Neural cell (in vitro differentiated cells): ENCODE results near the gene SEL1L2. TPM values are rescaled to one million over a fixed set of nuclear protein-coding genes. Genes with fewer than 3 reads are reported as not detected.

ENCODE experiments used
- H2AFZ ChIP-seq: fragments of 200-600, 300-800 bp; sonication (generic), shearing (Covaris generic); 2 replicates; pipeline ENCODE4 v1.6.0; 2014; ENCODE audit warnings: low read depth, mild to moderate bottlenecking, antibody characterized with exemption, low read length, moderate library complexity
- H3F3A ChIP-seq: fragments of 200-600 bp; shearing (Covaris generic); 2 replicates; pipeline ENCODE4 v1.6.1; 2016; ENCODE audit warnings: mild to moderate bottlenecking, moderate library complexity, mixed read lengths, antibody characterized with exemption, low read length; ENCODE audit not compliant: insufficient read depth, poor library complexity, severe bottlenecking
- H3K27ac ChIP-seq: fragments of 200-600, 300-800 bp; sonication (generic), shearing (Covaris generic); 2 replicates; pipeline ENCODE4 v1.5.1; 2014; ENCODE audit warnings: mild to moderate bottlenecking, low read length, moderate library complexity
- H3K27me3 ChIP-seq: fragments of 300-800, 200-600 bp; sonication (generic), shearing (Covaris generic); 2 replicates; pipeline ENCODE4 v1.6.0; 2014; ENCODE audit warnings: mild to moderate bottlenecking, low read depth, low read length, moderate library complexity; ENCODE audit not compliant: insufficient read depth
- H3K36me3 ChIP-seq: fragments of 300-800, 200-600 bp; sonication (generic), shearing (Covaris generic); 2 replicates; pipeline ENCODE4 v1.5.1; 2014; ENCODE audit warnings: mild to moderate bottlenecking, antibody characterized with exemption, low read length, moderate library complexity; ENCODE audit not compliant: insufficient read depth
- H3K4me2 ChIP-seq: fragments of 300-800, 200-600 bp; sonication (generic), shearing (Covaris generic); 2 replicates; pipeline ENCODE4 v1.6.0; 2014; ENCODE audit warnings: mild to moderate bottlenecking, low read length
- H3K4me3 ChIP-seq: fragments of 300-800, 200-600 bp; sonication (generic), shearing (Covaris generic); 2 replicates; pipeline ENCODE4 v1.5.1; 2014; ENCODE audit warnings: mild to moderate bottlenecking, low read length, moderate library complexity
- H3K79me2 ChIP-seq: fragments of 200-600 bp; shearing (Covaris generic); replicated peaks from 2 replicates; pipeline ENCODE4 v1.6.0; 2014; ENCODE audit warnings: mild to moderate bottlenecking, low read length, moderate library complexity; ENCODE audit not compliant: insufficient read depth
- H3K9ac ChIP-seq: fragments of 300-800, 200-600 bp; sonication (generic), shearing (Covaris generic); 2 replicates; pipeline ENCODE4 v1.6.1; 2016; ENCODE audit warnings: mild to moderate bottlenecking, low read length, mixed read lengths
- H3K9me2 ChIP-seq: fragments of 200-600 bp; shearing (Covaris generic); 2 replicates; pipeline ENCODE4 v1.6.1; 2016; ENCODE audit warnings: mild to moderate bottlenecking, low read length, mixed read lengths; ENCODE audit not compliant: insufficient read depth
- H3K9me3 ChIP-seq: fragments of 200-600, 300-800 bp; sonication (generic), shearing (Covaris generic); 2 replicates; pipeline ENCODE4 v1.6.1; 2016; ENCODE audit warnings: mild to moderate bottlenecking, mixed run types, low read length, moderate library complexity, mixed read lengths
- H4K20me1 ChIP-seq: fragments of 200-600 bp; shearing (Covaris generic); 2 replicates; pipeline ENCODE4 v1.6.1; 2016; ENCODE audit warnings: mild to moderate bottlenecking, mixed run types; ENCODE audit not compliant: insufficient read depth
- CTCF ChIP-seq: fragments of 450-650 bp; IDR thresholded peaks from 2 replicates; pipeline ENCODE4 v1.5.1; 2014; ENCODE audit warnings: antibody characterized with exemption, mild to moderate bottlenecking, moderate library complexity; ENCODE audit not compliant: poor library complexity, severe bottlenecking
- EP300 ChIP-seq: fragments of 450-650 bp; conservative IDR thresholded peaks from 2 replicates; pipeline ENCODE4 v1.6.1; 2014; ENCODE audit warnings: antibody characterized with exemption, mild to moderate bottlenecking, moderate library complexity; ENCODE audit not compliant: poor library complexity, severe bottlenecking
- EZH2 ChIP-seq: fragments of 200-600, 300-800 bp; shearing (Covaris generic), sonication (generic); IDR thresholded peaks from 2 replicates; pipeline ENCODE4 v1.6.1; 2014; ENCODE audit warnings: antibody characterized with exemption, low read length, borderline replicate concordance, mild to moderate bottlenecking; ENCODE audit not compliant: insufficient read depth, poor library complexity, severe bottlenecking
- MXI1 ChIP-seq: fragments of 450-650 bp; conservative IDR thresholded peaks from 2 replicates; pipeline ENCODE4 v1.6.1; 2014; ENCODE audit warnings: antibody characterized with exemption, mild to moderate bottlenecking; ENCODE audit not compliant: poor library complexity, severe bottlenecking
- POLR2AphosphoS5 ChIP-seq: IDR thresholded peaks from 2 replicates; pipeline ENCODE4 v1.6.1; 2012
- RAD21 ChIP-seq: fragments of 450-650 bp; conservative IDR thresholded peaks from 2 replicates; pipeline ENCODE4 v1.6.1; 2014; ENCODE audit warnings: antibody characterized with exemption, mild to moderate bottlenecking, moderate library complexity
- REST ChIP-seq: IDR thresholded peaks from 2 replicates; pipeline ENCODE4 v1.6.1; 2012; ENCODE audit warnings: borderline replicate concordance
- SMC3 ChIP-seq: fragments of 450-650 bp; conservative IDR thresholded peaks from 2 replicates; pipeline ENCODE4 v1.6.1; 2014; ENCODE audit warnings: antibody characterized with exemption, mild to moderate bottlenecking, moderate library complexity; ENCODE audit not compliant: poor library complexity
- TAF1 ChIP-seq: IDR thresholded peaks from 2 replicates; pipeline ENCODE4 v1.6.1; 2012; ENCODE audit warnings: low read depth
- polyA plus RNA-seq: library from polyadenylated mRNA; depleted of rRNA; stranded (reverse); fragments of >200 nt; gene quantifications from 2 replicates; pipeline ENCODE4 v1.2.3, GENCODE V29; 2014

Gene SEL1L2
- polyA plus RNA-seq, 1 donor from 2014 or later = not detected

- Histone ChIP-seq H3K27ac (no peak overlapping the region), H3K9me3 (no peaks in the 10 kb centered on the region), H3K9ac (no peak overlapping the region), H3K9me2 (no peaks in the 10 kb centered on the region), H3K27me3 (no peaks in the 10 kb centered on the region), H3F3A (no peaks in the 10 kb centered on the region), H4K20me1 (no peaks in the 10 kb centered on the region), H3K4me3 (no peak overlapping the region), H3K79me2 (no peaks in the 10 kb centered on the region), H3K4me2 (no peak overlapping the region), H3K36me3 (no peaks in the 10 kb centered on the region), H2AFZ (no peak overlapping the region)
- no peak for TF ChIP-seq EP300
- no peak for TF ChIP-seq CTCF
- no peak for TF ChIP-seq REST
- no peak for TF ChIP-seq TAF1
- no peak for TF ChIP-seq EZH2
- TF ChIP-seq SMC3 = no peak
- TF ChIP-seq RAD21 = no peak
- no peak for TF ChIP-seq MXI1
- TF ChIP-seq POLR2AphosphoS5 = no peak
Measured at GRCh38 chr20:13841206-13841605, 149.2 kb downstream of the SEL1L2 start.

GRCh38 chr20:13840093-13840465, 150.3 kb downstream of the SEL1L2 start:
- TF ChIP-seq POLR2AphosphoS5 = no peak
- TF ChIP-seq CTCF = no peak
- TF ChIP-seq MXI1 = no peak
- TF ChIP-seq RAD21 = no peak
- TF ChIP-seq SMC3 = no peak
- no peak for TF ChIP-seq EP300
- TF ChIP-seq REST = no peak
- no peak for TF ChIP-seq TAF1
- TF ChIP-seq EZH2 = no peak
- no peaks in the 10 kb centered on the region for H3F3A ChIP-seq
- H3K79me2 ChIP-seq = no peaks in the 10 kb centered on the region
- H3K4me3 ChIP-seq = no peak overlapping the region
- no peaks in the 10 kb centered on the region for H3K27me3 ChIP-seq
- no peak overlapping the region for H3K27ac ChIP-seq
- no peaks in the 10 kb centered on the region for H4K20me1 ChIP-seq
- no peak overlapping the region for H2AFZ ChIP-seq
- no peak overlapping the region for H3K9ac ChIP-seq
- no peaks in the 10 kb centered on the region for H3K9me3 ChIP-seq
- H3K36me3 ChIP-seq = no peaks in the 10 kb centered on the region
- H3K9me2 ChIP-seq = no peaks in the 10 kb centered on the region
- no peak overlapping the region for H3K4me2 ChIP-seq
